Measurements from ENCODE around the gene LAMA3.

Gene LAMA3

GRCh38 chr18:23879126-23879525 is 189.9 kb downstream of the LAMA3 start:
- H3K4me3 ChIP-seq (ENCODE audit: low read length in 2 of 2) = no peak overlapping the region
- peaks cover 0 to 3% of the 10 kb centered on the region in 2 donors for H3K36me3 ChIP-seq (ENCODE audit: control insufficient read depth in 2 of 2, insufficient read depth in 2 of 2, low read length in 2 of 2)
- H3K4me1 ChIP-seq (ENCODE audit: control insufficient read depth, insufficient read depth, low read length) = no peaks in the 10 kb centered on the region
- no peaks in the 10 kb centered on the region for H3K27me3 ChIP-seq (ENCODE audit: control insufficient read depth in 1 of 2, insufficient read depth in 2 of 2, low read length in 2 of 2)
- no peak overlapping the region for H3K9ac ChIP-seq (ENCODE audit: low read length in 2 of 2)
- no peak overlapping the region for H3K27ac ChIP-seq (ENCODE audit: low read length)
- no peaks in the 10 kb centered on the region for H3K9me3 ChIP-seq (ENCODE audit: control insufficient read depth in 2 of 2, low read length in 2 of 2)

GRCh38 chr18:23879544-23879943 is 190.3 kb downstream of the LAMA3 start:
- Histone ChIP-seq H3K4me1 (ENCODE audit: control insufficient read depth, insufficient read depth, low read length) (no peaks in the 10 kb centered on the region), H3K27ac (ENCODE audit: low read length) (no peak overlapping the region), H3K36me3 (ENCODE audit: control insufficient read depth in 2 of 2, insufficient read depth in 2 of 2, low read length in 2 of 2) (peaks cover 0 to 3% of the 10 kb centered on the region in 2 donors), H3K4me3 (ENCODE audit: low read length in 2 of 2) (no peak overlapping the region), H3K9ac (ENCODE audit: low read length in 2 of 2) (no peak overlapping the region), H3K9me3 (ENCODE audit: control insufficient read depth in 2 of 2, low read length in 2 of 2) (no peaks in the 10 kb centered on the region), H3K27me3 (ENCODE audit: control insufficient read depth in 1 of 2, insufficient read depth in 2 of 2, low read length in 2 of 2) (no peaks in the 10 kb centered on the region)

GRCh38 chr18:23879966-23880565 is 190.8 kb downstream of the LAMA3 start:
- no peak overlapping the region for H3K9ac ChIP-seq (ENCODE audit: low read length in 2 of 2)
- no peaks in the 10 kb centered on the region for H3K27me3 ChIP-seq (ENCODE audit: control insufficient read depth in 1 of 2, insufficient read depth in 2 of 2, low read length in 2 of 2)
- H3K36me3 ChIP-seq (ENCODE audit: control insufficient read depth in 2 of 2, insufficient read depth in 2 of 2, low read length in 2 of 2) = peaks cover 0 to 3% of the 10 kb centered on the region in 2 donors
- no peak overlapping the region for H3K27ac ChIP-seq (ENCODE audit: low read length)
- H3K4me3 ChIP-seq (ENCODE audit: low read length in 2 of 2) = no peak overlapping the region
- no peaks in the 10 kb centered on the region for H3K4me1 ChIP-seq (ENCODE audit: control insufficient read depth, insufficient read depth, low read length)
- no peaks in the 10 kb centered on the region for H3K9me3 ChIP-seq (ENCODE audit: control insufficient read depth in 2 of 2, low read length in 2 of 2)

GRCh38 chr18:23880931-23881617 is 191.8 kb downstream of the LAMA3 start:
- peaks cover 0 to 3% of the 10 kb centered on the region in 2 donors for H3K36me3 ChIP-seq (ENCODE audit: control insufficient read depth in 2 of 2, insufficient read depth in 2 of 2, low read length in 2 of 2)
- no peaks in the 10 kb centered on the region for H3K4me1 ChIP-seq (ENCODE audit: control insufficient read depth, insufficient read depth, low read length)
- H3K9ac ChIP-seq (ENCODE audit: low read length in 2 of 2) = no peak overlapping the region
- no peak overlapping the region for H3K4me3 ChIP-seq (ENCODE audit: low read length in 2 of 2)
- no peaks in the 10 kb centered on the region for H3K27me3 ChIP-seq (ENCODE audit: control insufficient read depth in 1 of 2, insufficient read depth in 2 of 2, low read length in 2 of 2)
- no peak overlapping the region for H3K27ac ChIP-seq (ENCODE audit: low read length)
- no peaks in the 10 kb centered on the region for H3K9me3 ChIP-seq (ENCODE audit: control insufficient read depth in 2 of 2, low read length in 2 of 2)

GRCh38 chr18:23881778-23882177 is 192.5 kb downstream of the LAMA3 start:
- Histone ChIP-seq H3K4me3 (ENCODE audit: low read length in 2 of 2) (no peak overlapping the region), H3K9me3 (ENCODE audit: control insufficient read depth in 2 of 2, low read length in 2 of 2) (no peaks in the 10 kb centered on the region), H3K36me3 (ENCODE audit: control insufficient read depth in 2 of 2, insufficient read depth in 2 of 2, low read length in 2 of 2) (peaks cover 0 to 3% of the 10 kb centered on the region in 2 donors), H3K4me1 (ENCODE audit: control insufficient read depth, insufficient read depth, low read length) (no peaks in the 10 kb centered on the region), H3K27ac (ENCODE audit: low read length) (no peak overlapping the region), H3K27me3 (ENCODE audit: control insufficient read depth in 1 of 2, insufficient read depth in 2 of 2, low read length in 2 of 2) (no peaks in the 10 kb centered on the region), H3K9ac (ENCODE audit: low read length in 2 of 2) (no peak overlapping the region)

GRCh38 chr18:23882616-23883276 is 193.5 kb downstream of the LAMA3 start:
- H3K9ac ChIP-seq (ENCODE audit: low read length in 2 of 2) = no peak overlapping the region
- no peak overlapping the region for H3K4me3 ChIP-seq (ENCODE audit: low read length in 2 of 2)
- H3K27ac ChIP-seq (ENCODE audit: low read length) = no peak overlapping the region
- peaks cover 0 to 3% of the 10 kb centered on the region in 2 donors for H3K36me3 ChIP-seq (ENCODE audit: control insufficient read depth in 2 of 2, insufficient read depth in 2 of 2, low read length in 2 of 2)
- no peaks in the 10 kb centered on the region for H3K9me3 ChIP-seq (ENCODE audit: control insufficient read depth in 2 of 2, low read length in 2 of 2)
- H3K4me1 ChIP-seq (ENCODE audit: control insufficient read depth, insufficient read depth, low read length) = no peaks in the 10 kb centered on the region
- H3K27me3 ChIP-seq (ENCODE audit: control insufficient read depth in 1 of 2, insufficient read depth in 2 of 2, low read length in 2 of 2) = no peaks in the 10 kb centered on the region

GRCh38 chr18:23883277-23883790 is 194.1 kb downstream of the LAMA3 start:
- Histone ChIP-seq H3K4me1 (ENCODE audit: control insufficient read depth, insufficient read depth, low read length) (no peaks in the 10 kb centered on the region), H3K27me3 (ENCODE audit: control insufficient read depth in 1 of 2, insufficient read depth in 2 of 2, low read length in 2 of 2) (no peaks in the 10 kb centered on the region), H3K9me3 (ENCODE audit: control insufficient read depth in 2 of 2, low read length in 2 of 2) (no peaks in the 10 kb centered on the region), H3K27ac (ENCODE audit: low read length) (no peak overlapping the region), H3K4me3 (ENCODE audit: low read length in 2 of 2) (no peak overlapping the region), H3K36me3 (ENCODE audit: control insufficient read depth in 2 of 2, insufficient read depth in 2 of 2, low read length in 2 of 2) (peaks cover 0 to under 1% of the 10 kb centered on the region in 2 donors), H3K9ac (ENCODE audit: low read length in 2 of 2) (no peak overlapping the region)

- Histone ChIP-seq H3K9me3 (ENCODE audit: control insufficient read depth in 2 of 2, low read length in 2 of 2) (no peaks in the 10 kb centered on the region), H3K27ac (ENCODE audit: low read length) (no peak overlapping the region), H3K4me3 (ENCODE audit: low read length in 2 of 2) (no peak overlapping the region), H3K36me3 (ENCODE audit: control insufficient read depth in 2 of 2, insufficient read depth in 2 of 2, low read length in 2 of 2) (no peaks in the 10 kb centered on the region), H3K27me3 (ENCODE audit: control insufficient read depth in 1 of 2, insufficient read depth in 2 of 2, low read length in 2 of 2) (no peaks in the 10 kb centered on the region), H3K9ac (ENCODE audit: low read length in 2 of 2) (no peak overlapping the region), H3K4me1 (ENCODE audit: control insufficient read depth, insufficient read depth, low read length) (no peaks in the 10 kb centered on the region)
Measured at GRCh38 chr18:23884681-23885375, 195.6 kb downstream of the LAMA3 start.

GRCh38 chr18:23885750-23886149 is 196.5 kb downstream of the LAMA3 start:
- Histone ChIP-seq H3K9ac (ENCODE audit: low read length in 2 of 2) (no peak overlapping the region), H3K4me3 (ENCODE audit: low read length in 2 of 2) (no peak overlapping the region), H3K9me3 (ENCODE audit: control insufficient read depth in 2 of 2, low read length in 2 of 2) (no peaks in the 10 kb centered on the region), H3K27ac (ENCODE audit: low read length) (no peak overlapping the region), H3K27me3 (ENCODE audit: control insufficient read depth in 1 of 2, insufficient read depth in 2 of 2, low read length in 2 of 2) (no peaks in the 10 kb centered on the region), H3K4me1 (ENCODE audit: control insufficient read depth, insufficient read depth, low read length) (no peaks in the 10 kb centered on the region), H3K36me3 (ENCODE audit: control insufficient read depth in 2 of 2, insufficient read depth in 2 of 2, low read length in 2 of 2) (no peaks in the 10 kb centered on the region)

GRCh38 chr18:23887035-23887434 is 197.8 kb downstream of the LAMA3 start:
- Histone ChIP-seq H3K4me3 (ENCODE audit: low read length in 2 of 2) (no peak overlapping the region), H3K36me3 (ENCODE audit: control insufficient read depth in 2 of 2, insufficient read depth in 2 of 2, low read length in 2 of 2) (no peaks in the 10 kb centered on the region), H3K9ac (ENCODE audit: low read length in 2 of 2) (no peak overlapping the region), H3K27me3 (ENCODE audit: control insufficient read depth in 1 of 2, insufficient read depth in 2 of 2, low read length in 2 of 2) (no peaks in the 10 kb centered on the region), H3K4me1 (ENCODE audit: control insufficient read depth, insufficient read depth, low read length) (no peaks in the 10 kb centered on the region), H3K27ac (ENCODE audit: low read length) (no peak overlapping the region), H3K9me3 (ENCODE audit: control insufficient read depth in 2 of 2, low read length in 2 of 2) (no peaks in the 10 kb centered on the region)
